Lower leg skin (tissue), 3 donors: ENCODE measurements around the gene COMMD6.

Source experiments
- POLR2A ChIP-seq, 2 donors: fragments of 450-650 bp; IDR thresholded peaks; one replicate each; pipeline ENCODE4 v1.6.1; 2016 to 2017; ENCODE audit warnings: antibody characterized with exemption in 2 of 2, mild to moderate bottlenecking in 1 of 2, moderate library complexity in 1 of 2
- TF ChIP-seq, protein P1 (sequence below), 3 donors: fragments of 450-650 bp; IDR thresholded peaks; one replicate each; pipeline ENCODE4 v1.5.1; 2016; ENCODE audit warnings: antibody characterized with exemption in 3 of 3, mild to moderate bottlenecking in 3 of 3, moderate library complexity in 2 of 3

GRCh38 chr13:75533861-75534260, 3.8 kb downstream of the COMMD6 start:
- TF ChIP-seq, protein P1, sequence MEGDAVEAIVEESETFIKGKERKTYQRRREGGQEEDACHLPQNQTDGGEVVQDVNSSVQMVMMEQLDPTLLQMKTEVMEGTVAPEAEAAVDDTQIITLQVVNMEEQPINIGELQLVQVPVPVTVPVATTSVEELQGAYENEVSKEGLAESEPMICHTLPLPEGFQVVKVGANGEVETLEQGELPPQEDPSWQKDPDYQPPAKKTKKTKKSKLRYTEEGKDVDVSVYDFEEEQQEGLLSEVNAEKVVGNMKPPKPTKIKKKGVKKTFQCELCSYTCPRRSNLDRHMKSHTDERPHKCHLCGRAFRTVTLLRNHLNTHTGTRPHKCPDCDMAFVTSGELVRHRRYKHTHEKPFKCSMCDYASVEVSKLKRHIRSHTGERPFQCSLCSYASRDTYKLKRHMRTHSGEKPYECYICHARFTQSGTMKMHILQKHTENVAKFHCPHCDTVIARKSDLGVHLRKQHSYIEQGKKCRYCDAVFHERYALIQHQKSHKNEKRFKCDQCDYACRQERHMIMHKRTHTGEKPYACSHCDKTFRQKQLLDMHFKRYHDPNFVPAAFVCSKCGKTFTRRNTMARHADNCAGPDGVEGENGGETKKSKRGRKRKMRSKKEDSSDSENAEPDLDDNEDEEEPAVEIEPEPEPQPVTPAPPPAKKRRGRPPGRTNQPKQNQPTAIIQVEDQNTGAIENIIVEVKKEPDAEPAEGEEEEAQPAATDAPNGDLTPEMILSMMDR (IDR thresholded peaks at IDR 0.05), result no peak
- no peak for TF ChIP-seq POLR2A (IDR thresholded peaks at IDR 0.05)
